HG02623 (cell line): ENCODE data around the gene ARFRP1.
A peak's percentile ranks its signal among the peaks of the same experiment; 100 is the strongest.
"Not testable (repeated sequence)": the region's sequence is repeated elsewhere in the genome, so short reads cannot be mapped to it uniquely, and the experiment has no call there.

Experiments used
- ATAC-seq: cut with Tn5 transposase; IDR thresholded peaks from one replicate; pipeline ENCODE4 v1.9.1; 2021; ENCODE audit warnings: moderate library complexity; ENCODE audit not compliant: unreplicated experiment

ARFRP1 gene

DNA sequence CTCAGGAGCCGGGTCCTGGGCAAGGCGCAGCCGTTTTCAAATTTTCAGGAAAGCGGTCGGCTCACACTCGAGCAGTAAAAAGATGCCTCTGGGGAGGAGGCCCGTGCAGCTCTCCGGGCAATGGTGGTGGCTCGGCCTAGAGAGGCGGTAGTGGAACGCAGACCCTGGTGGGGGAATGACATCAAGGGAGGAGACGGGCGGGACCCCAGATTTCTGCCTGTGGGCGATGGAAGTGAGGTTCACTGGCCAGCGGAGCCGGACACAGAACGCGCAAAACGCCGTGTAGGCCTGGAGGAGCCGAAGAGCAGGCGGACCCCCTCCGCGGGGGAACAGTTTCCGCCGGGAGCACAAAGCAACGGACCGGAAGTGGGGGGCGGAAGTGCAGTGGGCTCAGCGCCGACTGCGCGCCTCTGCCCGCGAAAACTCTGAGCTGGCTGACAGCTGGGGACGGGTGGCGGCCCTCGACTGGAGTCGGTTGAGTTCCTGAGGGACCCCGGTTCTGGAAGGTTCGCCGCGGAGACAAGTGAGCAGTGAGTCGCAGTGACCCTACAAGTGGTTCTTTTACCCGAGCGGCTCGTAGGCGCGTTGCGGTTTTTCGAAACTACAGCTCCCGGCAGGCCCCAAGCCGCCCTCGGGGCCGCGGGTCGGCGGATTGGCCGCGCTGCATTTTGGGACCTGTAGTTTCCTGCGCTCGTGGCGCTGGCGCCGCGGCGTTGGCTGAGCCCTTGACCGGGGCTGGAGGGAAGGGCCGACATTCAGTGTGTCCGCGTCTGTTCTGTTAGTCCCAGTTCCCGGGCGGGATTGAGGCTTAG lies 49.6 kb downstream of the ARFRP1 start, which contains the start of gene RTEL1:
Gene RTEL1 (plus strand): TSS at position 376 of the 812 bp plus-strand sequence. CDS start 1,091 bp downstream, outside the sequence.
- peak; percentile 86 for ATAC-seq

DNA sequence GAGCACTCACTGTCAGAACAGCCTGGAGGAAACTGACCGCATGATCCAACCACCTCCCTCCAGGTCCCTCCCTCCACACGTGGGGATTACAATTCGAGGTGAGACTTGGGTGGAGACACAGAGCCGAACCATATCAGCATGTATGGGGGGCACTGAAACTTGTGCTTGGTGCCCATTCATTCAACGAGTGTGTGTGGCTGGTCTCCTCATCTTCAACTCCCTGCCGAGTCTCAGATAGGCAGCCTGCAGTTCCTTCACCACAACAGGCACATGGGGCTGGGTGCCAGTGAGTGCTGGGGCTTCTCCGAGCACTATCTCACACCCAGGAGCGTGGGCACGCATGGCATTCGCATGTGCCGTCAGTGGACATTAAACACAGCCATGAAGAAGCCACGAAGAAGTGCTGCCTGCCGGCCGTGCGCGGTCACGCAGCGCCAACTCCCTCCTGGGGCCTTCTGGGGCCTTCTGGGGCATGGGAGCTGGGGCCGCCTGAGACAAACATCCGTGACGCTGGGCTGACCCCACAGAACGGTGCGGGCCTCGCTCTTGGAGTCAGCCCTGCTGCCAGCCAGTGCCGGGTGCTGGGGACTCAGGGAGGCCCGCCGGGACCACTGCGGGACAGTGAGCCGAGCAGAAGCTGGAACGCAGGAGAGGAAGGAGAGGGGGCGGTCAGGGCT lies 50.4 kb downstream of the ARFRP1 start:
- ATAC-seq, result no peak

DNA sequence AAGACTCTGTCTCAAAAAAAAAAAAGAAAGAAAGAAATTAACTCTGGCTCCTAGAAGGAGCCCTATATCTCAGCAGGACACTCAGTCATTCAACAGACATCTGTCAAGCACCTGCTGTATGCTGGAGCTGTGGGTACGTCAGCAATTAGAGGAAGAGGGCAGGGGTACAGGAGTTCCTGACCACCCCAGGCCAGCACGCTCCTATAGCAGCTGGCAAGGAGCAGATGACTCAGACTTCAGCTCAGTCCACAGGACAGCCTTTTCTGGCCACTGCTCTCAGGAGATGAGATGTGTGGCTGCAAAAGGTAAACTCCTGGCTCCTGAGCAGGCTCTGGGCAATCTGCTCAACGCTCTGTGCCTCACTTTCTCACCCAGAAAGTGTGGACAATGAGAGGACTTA lies 51.3 kb downstream of the ARFRP1 start:
- ATAC-seq, result no peak

DNA sequence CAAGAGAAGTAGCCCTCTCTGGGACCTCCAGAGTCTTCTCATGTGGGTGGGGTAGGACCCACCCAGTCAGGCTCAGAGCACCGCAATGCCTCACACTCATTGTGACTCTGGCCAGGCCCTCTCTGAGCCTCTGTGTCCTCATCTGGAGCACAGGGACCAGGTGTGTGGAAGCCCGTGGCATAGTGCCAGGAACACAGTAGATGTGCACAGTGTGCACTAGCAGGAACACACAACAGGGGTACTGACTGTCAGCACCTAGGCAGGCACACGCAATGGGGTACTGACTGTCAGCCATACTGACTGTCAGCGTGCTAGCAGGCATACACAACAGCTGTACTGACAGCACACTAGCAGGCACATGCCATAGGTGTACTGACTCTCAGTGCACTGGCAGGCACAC lies 52.5 kb downstream of the ARFRP1 start:
- no peak for ATAC-seq

- no peak for ATAC-seq
Measured at GRCh38 chr20:63653974-63654668, 53.7 kb downstream of the ARFRP1 start.

GRCh38 chr20:63653041-63653973 lies 54.5 kb downstream of the ARFRP1 start, which contains the start of gene STMN3:
Gene STMN3, minus strand, starts transcription at chr20:63653424. Its CDS starts 79 bp downstream, at chr20:63653345.
- no peak for ATAC-seq

GRCh38 chr20:63652192-63652980 lies 55.4 kb downstream of the ARFRP1 start:
- no peak for ATAC-seq

DNA sequence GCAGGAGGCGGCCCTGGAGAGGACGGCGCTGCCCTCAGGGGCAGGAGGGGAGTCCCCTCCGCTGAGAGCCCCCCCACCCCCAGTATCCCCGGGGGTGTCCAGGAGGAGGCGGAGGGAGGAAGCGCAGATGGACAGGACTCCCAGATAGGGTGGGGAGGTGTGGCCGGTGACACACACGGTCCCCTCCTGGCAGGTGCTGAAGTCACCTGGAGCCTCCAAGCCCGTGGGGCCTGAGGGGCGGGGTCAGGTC lies 55.9 kb downstream of the ARFRP1 start:
- no peak for ATAC-seq

DNA sequence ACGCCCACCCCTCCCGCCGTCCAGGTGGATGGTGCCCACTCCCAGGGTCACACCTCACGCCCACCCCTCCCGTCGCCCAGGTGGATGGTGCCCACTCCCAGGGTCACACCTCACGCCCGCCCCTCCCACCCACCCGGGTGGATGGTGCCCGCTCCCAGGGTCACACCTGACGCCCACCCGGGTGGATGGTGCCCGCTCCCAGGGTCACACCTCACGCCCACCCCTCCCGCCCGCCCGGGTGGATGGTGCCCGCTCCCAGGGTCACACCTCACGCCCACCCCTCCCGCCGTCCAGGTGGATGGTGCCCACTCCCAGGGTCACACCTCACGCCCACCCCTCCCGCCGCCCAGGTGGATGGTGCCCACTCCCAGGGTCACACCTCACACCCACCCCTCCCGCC lies 57.3 kb downstream of the ARFRP1 start:
- not testable (repeated sequence) for ATAC-seq

DNA sequence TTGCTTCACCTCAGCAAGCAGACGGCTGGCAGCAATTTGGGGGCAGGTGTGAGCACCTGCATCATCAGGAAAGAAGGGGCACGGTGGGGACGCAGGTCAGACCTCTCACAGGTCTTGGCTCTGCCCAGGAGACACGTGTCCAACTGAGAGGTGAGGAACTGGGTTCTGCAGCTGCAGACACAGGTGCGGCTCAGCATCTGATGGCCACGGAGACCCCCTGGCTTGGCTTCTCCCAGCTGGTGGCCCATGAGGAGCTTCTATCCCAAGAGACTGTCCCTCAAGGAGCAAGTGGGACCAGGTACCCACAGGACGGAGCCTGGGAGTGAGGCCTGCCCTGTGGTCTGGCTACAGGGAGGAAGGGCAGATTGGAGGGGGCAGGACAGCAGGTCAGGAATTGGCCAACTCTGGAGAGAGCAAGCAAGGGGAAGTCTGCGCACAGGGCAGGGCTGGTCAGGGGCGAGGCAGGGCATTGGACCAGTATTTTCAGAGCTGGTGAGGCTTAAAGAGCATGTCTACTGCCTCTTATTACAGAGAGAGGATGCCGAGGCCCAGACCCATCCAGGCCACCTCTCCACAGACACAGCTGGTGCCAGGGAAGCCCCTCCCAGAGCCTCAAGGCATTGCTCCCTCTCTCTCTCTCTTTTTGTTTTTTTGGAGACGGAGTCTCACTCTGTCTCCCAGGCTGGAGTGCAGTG lies 58.7 kb downstream of the ARFRP1 start:
- ATAC-seq, result no peak
